NCI-H2196 (cell line): Measurements from ENCODE around the gene ALDH2.
"Not testable (repeated sequence)": the region's sequence is repeated elsewhere in the genome, so short reads cannot be mapped to it uniquely, and the experiment has no call there.

Experiments
- DNase-seq: peaks from one replicate; lab custom pipeline; 2025; ENCODE audit not compliant: unreplicated experiment; lab: John Stamatoyannopoulos, UW

Gene ALDH2

DNA sequence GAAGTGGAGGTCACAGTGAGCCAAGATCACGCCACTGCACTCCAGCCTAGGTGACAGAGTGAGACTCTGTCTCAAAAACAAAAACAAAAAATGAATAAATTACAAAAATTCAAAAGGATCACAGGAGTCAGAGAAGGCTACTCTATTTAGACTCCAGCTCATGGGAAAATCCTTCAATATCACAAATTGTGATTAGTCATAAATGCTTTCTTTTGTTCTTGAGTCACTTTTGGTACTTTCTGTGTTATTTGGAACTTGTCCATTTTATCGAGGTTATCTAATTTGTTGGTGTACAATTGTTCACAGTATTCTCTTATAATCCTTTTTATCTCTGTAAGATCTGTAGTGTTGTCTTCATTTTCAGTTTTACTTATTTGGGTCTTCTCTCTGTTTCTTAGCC lies 18.9 kb downstream of the ALDH2 start:
- no peak for DNase-seq

DNA sequence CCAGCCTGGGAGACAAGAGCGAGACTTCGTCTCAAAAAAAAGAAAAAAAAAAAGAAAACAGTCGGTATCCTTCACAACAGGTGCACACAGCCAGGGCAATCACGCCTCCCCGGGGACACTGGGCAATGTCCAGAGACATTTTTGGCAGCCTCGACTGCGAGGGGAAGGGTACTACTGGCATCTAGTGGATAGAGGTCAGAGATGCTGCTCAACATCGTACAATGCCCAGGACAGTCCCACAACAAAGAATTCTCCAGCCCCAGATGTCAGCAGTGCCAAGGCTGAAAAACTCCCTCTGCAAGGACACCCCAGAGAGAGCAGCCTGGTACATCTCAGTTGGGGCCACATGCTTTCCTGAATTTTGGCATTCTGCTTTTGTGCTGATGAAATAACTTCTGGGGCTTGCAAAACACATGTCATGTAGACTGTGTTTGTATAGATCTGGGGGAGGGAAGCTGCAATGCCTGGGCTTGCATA lies 21.5 kb downstream of the ALDH2 start:
- DNase-seq: peak; percentile 65

DNA sequence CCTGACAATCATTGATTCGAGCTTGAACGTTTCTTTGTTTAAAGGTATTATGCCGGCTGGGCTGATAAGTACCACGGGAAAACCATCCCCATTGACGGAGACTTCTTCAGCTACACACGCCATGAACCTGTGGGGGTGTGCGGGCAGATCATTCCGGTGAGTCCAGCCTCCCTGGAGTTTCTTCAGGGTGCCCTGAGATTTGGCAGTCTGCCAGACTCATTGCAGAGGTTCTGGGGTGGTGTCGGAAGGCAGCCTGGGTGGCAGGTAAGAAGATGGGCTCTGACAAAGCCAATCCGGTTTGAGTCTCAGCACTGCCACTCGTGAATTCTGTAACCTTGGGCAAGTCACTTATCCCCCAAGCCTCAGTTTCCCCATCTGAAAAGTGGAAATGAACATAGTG lies 23.0 kb downstream of the ALDH2 start:
- DNase-seq: no peak

DNA sequence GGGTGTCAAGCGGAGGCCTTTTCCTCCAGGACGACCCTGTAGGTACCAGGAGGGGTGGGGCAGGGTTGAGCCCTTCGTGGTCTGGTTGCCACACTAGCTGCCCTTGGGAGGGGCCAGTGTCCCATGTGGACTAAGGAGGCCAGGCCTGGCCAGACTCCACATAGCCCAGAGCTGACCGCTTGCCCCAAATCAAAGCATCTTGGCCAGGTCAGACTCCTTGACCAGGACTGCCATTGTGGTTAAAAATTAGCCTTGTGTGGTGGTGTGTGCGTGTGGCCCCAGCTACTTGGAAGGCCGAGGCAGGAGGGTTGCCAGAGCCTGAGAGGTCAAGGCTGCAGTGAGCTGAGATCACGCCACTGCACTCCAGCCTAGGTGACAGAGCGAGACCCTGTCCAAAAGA lies 24.8 kb downstream of the ALDH2 start:
- DNase-seq: no peak

DNA sequence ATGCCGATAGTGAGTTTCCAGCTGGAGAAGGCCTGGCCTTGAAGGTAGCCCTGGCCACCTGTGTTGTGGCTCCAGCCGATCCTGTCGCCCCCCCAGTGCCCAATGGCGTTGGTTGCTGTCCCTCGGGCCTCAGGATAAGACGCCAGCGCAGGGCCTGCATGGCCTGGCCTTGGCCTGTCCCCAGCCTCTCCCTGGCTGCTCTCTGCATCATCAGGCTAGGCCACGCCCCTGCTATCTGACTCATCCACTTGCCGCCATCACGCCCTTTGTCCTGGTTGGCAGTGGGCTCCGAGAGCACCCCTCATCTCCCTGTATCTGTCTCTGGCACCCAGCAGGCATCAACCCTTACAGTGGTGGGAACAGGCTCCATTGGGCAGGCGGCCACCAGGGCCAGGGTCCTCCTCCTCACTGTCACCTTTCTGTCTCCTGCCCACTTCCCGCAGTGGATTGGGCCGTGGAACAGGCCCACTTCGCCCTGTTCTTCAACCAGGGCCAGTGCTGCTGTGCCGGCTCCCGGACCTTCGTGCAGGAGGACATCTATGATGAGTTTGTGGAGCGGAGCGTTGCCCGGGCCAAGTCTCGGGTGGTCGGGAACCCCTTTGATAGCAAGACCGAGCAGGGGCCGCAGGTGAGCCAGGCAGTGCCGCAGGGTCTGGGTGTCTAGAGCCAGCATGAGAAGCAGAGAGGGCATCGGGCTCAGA lies 25.6 kb downstream of the ALDH2 start:
- DNase-seq: no peak

DNA sequence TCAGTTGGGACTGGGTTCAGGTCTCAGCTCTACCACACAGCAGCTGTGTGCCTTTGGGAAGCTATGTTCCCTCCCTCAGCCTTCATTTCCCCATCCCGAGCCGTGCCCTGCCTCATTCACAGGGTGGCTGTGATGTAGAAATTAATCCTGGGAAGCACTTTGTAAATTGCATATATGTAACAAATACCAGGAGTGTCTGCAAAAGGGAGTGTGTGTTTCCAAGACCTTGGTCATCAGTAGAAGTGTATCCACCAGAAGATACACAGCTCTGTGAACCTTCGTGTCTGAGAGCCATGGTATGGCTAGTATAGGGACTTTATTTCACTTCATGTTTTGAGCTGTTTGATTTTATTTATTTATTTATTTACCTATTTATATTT lies 26.1 kb downstream of the ALDH2 start:
- DNase-seq: no peak

DNA sequence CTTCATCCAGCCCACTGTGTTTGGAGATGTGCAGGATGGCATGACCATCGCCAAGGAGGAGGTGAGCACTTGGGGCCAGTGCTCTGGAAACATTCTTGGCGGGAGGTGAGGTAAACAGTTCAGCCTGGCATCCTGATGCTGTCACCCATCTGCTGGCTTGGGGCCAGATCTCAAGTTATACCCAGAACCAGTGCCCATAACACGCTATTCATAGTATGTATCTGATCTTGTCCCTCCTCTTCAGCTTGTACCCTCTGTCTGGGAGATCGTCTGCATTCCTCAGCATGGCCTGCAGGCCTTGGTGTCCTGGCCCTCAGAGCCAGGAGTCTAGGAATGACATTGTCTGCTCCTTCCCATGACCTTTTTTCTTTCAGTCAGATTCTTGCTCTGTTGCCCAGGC lies 31.4 kb downstream of the ALDH2 start:
- peak; percentile 20 for DNase-seq

DNA sequence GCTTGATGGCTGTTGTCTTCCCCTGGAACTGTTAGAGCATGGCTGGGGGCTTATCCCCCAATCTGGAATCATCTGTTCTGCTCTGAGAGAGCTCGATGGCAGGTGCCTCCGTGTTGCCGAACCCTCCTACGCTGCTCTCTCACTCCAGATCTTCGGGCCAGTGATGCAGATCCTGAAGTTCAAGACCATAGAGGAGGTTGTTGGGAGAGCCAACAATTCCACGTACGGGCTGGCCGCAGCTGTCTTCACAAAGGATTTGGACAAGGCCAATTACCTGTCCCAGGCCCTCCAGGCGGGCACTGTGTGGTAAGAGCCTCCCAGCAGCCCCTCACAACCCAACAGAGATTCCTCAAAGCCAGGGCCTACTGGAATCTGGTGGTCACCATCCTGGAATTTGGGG lies 33.0 kb downstream of the ALDH2 start:
- DNase-seq: no peak

DNA sequence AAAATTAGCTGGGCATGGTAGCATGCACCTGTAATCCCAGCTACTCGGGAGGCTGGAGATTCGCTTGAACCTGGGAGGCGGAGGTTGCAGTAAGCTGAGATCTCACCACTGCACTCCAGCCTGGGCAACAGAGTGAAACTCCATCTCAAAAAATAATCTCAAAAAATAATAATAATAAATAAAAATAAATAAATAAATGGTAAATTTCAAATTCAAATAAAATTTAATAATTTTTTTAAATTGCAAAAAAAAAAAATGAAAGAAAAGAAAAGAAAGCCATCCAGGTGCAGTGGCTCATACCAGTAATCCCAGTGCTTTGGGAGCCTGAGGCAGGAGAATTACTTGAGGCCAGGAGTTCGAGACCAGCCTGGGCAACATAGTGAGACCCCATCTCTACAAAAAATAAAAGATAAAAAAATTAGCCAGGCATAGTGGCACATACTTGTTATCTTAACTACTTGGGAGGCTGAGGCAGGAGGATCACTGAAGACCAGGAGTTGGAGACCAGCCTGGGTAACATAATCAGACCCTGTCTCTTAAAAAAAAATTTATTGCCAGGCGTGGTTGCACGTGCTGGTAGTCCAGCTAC lies 36.4 kb downstream of the ALDH2 start:
- no peak for DNase-seq

DNA sequence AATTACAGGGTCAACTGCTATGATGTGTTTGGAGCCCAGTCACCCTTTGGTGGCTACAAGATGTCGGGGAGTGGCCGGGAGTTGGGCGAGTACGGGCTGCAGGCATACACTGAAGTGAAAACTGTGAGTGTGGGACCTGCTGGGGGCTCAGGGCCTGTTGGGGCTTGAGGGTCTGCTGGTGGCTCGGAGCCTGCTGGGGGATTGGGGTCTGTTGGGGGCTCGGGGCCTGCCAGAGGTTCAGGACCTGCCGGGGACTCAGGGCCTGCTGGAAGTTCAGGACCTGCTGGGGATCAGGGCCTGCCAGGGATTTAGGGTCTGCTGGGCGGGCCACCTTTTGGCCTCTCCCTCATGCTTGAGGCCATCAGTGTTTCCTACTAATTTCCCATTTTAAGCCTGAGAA lies 37.1 kb downstream of the ALDH2 start:
- DNase-seq: no peak

DNA sequence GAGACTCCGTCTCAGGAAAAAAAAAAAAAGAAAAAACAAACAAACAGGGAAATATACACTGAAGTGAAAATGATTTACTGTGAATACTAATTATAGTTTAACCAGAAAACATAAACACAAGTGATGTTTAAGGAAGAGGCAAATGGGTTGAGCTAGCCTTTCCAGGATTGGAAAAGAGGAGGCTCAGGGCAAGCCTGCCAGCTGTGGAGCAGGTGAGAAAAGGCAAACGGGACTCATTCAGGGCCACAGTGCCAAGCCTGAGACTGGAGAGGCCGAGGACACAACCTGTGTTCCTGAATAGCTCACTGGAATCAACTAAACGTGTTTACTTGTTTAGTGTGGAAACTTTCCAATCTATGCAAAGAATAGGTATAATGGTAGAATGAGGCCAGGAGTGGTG lies 39.6 kb downstream of the ALDH2 start:
- no peak for DNase-seq

DNA sequence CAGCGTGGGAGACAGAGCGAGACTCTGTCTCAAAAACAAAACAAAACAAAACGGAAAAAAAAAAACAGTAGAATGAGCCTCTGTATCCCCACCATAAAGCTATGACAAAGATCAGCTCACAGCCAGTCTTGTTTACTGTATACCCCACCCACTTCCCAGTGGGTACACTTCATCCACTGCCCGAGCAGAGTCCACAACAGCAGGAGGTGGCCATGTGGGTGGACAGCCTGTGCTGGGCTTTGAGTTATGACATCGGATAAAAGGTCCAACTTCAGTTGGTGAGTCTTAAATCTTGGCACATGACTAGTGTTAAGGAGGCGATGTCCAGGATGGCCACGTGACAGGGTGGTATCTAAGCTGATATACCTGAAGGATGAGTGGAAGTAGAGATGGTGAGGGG lies 40.5 kb downstream of the ALDH2 start:
- no peak for DNase-seq

DNA sequence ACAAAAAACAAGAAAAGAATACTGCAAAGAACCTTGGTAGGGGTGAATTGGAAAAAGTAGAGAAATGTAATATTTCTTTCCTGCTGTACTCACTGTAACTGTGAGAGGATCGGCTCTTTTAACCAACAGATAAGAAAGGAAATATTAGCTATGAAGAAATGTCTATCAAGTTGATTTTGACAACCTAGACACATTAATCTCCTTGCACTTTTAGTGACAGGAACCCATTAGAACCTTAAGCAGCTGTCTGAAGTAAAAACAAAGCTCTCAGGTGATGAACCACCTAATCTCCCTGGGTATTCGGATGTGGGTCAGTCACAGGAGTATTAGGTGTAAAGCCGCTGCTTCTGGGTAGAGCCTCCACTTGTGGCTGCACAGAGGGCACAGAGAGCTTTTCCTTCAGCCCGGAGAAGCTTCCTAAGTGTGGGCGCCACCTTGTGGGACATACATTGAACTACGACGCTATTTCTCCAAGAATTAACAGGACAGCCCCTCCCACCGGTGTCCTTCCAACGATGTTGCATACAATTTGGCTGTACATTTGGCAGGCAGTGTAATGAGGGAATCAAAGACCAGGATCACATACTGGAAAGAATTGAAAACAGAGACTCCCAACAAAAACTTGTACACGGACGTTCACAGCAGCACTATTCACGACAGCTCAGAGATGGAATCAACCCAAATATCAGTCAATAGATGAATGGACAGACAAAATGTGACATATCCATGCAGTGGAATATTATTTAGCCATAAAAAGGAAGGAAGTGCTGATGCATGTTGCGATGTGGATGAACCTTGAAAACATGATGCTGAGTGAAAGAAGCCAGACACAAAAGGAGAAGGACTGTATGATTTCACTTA lies 46.4 kb downstream of the ALDH2 start:
- DNase-seq: peak; percentile 91

DNA sequence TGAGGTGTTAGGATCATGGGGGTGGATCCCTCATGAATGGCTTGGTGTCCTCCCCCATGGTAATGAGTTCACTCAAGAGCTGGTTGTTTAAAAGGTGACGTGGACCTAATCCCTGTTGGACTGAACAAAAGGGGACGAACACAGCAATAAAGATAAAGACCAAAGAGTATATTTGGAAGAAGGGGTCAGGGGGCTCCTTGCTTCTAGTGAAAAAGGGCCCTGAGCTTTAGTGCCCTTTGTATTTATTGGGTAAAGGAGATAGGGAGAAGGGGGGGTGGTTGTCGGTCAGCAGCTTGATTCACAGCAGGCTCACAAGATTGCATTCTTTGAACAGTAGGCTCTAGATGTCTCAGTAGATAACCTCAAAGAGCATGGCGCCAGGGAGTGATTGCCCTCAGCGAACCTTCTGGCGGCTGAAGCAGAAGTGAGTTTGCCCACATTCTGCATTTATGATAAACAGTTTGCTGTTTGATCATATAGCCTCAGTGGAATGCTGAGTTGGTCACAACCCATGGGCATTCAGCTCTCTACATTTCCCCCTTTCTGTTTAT lies 49.4 kb downstream of the ALDH2 start:
- DNase-seq: no peak

DNA sequence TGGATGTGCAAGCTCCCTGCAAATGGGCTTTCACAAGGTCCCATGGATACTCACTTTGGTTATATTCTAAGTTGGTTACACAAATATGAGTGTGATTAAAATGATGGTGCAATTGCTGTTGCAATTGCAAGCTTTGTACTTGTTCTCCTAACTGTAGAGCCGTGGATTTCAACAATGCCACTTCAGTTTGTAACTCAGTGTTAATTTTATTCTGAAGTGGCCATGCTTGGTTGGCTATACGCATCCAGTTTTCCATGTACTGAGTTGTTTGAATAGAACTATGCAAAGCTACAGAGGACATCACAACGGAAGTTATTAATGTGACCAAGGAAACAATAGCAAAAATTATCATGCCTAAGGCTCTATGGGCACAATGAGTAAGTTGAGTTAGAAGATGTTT lies 50.2 kb downstream of the ALDH2 start:
- not testable (repeated sequence) for DNase-seq

DNA sequence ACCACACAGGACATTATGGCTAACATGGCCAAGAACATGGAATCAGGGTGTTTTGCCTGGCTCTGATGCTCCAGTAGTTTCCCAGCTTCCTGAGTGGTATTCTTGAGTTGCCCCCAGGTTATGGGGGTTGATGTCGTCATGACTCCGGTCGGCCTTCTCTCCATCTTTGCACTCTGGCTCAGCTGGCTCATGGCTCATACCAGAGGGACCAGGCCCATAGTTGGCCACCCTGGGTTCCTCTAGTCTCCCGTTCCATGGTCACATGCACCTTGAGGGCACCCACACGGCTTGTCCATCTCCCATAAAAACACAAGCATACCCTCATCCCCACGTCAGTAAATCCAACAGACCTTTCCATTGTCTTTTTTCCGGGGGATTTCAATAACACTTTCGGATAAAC lies 51.6 kb downstream of the ALDH2 start:
- DNase-seq: no peak

DNA sequence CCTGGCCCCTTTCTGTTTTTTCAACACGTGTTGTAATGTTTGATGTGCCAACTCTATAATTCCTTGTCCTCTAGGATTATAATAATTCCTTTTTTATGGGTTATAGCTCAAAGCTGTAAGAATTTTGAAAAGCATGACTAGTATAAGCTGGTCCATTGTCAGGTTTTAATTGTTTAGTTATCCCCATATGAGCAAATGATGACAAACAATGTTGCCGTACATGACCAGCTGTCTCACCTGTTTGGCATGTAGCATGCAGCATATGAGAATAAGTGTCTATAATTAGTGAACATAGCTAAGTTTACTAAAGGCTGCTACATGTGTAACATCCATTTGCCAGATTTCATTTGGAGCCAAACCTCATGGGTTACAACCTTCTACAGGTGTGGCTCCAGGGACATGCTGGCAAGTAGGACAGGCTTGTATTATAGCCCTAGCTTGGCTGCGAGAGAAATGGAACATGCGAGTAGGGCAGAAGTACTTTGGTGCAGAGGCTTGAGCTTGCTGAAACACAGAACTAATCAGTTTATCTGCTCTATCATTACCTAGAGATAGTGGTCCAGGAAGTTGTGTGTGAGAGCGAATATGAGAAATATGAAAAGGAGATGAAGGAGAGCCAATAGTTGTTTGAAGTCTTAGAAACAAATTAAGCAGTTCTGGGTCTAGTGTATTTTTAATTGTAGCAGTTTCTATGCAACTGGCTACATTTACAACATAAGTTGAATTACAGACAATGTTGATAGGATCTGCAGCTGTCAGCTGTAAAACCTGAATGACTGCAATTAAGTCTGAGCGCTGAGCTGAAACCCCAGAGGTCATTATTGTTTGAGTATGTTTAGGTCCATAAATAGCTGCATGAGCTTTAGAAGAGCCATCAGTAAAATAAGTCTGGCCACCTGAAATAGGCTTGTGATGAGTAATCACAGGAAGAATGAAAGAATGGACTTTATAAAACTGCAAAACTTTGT lies 52.7 kb downstream of the ALDH2 start:
- DNase-seq: peak; percentile 27

DNA sequence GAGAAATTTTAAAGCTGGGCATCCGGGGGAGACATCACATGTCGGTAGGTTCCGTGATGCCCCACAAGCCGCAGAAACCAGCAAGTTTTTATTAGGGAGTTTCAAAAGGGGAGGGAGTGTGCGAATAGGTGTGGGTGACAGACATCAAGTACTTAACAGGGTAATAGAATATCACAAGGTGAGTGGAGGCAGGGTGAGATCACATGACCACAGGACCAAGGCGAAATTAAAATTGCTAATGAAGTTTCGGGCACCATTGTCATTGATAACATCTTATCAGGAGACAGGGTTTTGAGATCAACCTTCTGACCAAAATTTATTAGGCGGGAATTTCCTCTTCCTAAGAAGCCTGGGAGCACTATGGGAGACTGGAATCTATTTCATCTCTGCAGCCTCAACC lies 54.1 kb downstream of the ALDH2 start:
- DNase-seq: not testable (repeated sequence)

DNA sequence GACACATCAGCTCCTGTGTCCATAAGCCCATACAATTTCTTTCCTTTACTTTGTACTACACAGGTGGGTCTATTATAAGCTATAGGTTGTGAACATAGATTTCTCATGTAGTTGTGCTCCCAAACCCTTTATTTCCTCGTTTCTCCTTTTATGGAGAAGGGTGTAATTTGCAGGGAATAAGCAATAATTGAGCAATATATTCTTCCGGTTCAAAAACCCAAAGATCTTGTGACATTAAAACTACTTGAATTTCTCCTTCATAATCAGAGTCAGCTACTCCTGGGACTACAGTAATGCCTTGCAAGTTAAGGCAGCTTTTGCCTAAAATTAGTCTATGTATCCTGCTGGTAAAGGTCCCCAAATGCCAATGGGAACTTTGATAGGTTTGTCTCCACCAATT lies 56.2 kb downstream of the ALDH2 start:
- no peak for DNase-seq

DNA sequence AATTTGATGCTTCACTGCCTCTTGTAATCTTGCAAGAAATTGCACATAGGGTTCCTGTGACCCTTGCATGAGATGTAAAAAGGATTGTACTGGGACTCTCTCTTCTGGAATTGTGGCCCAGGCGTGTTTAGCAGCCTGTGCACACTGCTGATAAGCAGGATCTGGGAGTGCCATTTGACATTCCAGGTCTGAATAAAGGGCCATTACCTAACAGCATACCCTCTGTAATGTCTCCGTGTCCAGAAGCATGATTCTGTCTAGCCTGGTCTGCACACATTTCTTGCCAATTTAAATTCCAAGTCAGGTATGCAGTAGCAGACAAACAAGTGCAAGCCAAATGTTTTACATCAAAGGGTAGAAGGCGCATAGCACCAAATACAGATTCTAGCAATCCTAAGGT lies 57.2 kb downstream of the ALDH2 start:
- no peak for DNase-seq

DNA sequence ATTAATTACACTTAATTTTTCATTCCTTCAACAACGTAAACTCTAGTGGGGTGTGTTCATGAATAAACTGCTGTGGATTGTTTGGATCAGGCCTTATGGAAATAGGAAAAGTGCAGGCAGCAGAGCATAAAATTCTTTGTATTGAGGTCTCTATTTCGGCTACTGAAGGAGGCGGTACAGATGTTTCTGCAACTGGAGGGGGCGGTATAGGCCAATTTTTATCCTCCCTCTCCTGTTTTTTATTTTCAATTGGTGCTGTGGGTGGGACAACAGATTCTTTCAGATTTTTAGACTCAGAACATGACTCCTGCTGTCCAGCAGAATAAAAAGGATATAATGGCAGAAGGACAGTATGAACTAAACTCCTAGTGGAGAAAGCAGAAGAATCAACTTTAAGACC lies 57.6 kb downstream of the ALDH2 start:
- DNase-seq: not testable (repeated sequence)
